ENCODE results near the gene WFS1. TPM values are rescaled to one million over a fixed set of nuclear protein-coding genes. Genes with fewer than 3 reads are reported as not detected.

WFS1 gene, protein sequence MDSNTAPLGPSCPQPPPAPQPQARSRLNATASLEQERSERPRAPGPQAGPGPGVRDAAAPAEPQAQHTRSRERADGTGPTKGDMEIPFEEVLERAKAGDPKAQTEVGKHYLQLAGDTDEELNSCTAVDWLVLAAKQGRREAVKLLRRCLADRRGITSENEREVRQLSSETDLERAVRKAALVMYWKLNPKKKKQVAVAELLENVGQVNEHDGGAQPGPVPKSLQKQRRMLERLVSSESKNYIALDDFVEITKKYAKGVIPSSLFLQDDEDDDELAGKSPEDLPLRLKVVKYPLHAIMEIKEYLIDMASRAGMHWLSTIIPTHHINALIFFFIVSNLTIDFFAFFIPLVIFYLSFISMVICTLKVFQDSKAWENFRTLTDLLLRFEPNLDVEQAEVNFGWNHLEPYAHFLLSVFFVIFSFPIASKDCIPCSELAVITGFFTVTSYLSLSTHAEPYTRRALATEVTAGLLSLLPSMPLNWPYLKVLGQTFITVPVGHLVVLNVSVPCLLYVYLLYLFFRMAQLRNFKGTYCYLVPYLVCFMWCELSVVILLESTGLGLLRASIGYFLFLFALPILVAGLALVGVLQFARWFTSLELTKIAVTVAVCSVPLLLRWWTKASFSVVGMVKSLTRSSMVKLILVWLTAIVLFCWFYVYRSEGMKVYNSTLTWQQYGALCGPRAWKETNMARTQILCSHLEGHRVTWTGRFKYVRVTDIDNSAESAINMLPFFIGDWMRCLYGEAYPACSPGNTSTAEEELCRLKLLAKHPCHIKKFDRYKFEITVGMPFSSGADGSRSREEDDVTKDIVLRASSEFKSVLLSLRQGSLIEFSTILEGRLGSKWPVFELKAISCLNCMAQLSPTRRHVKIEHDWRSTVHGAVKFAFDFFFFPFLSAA
- 36.5 and 41.1 TPM in 2 replicates for total RNA-seq

DNA sequence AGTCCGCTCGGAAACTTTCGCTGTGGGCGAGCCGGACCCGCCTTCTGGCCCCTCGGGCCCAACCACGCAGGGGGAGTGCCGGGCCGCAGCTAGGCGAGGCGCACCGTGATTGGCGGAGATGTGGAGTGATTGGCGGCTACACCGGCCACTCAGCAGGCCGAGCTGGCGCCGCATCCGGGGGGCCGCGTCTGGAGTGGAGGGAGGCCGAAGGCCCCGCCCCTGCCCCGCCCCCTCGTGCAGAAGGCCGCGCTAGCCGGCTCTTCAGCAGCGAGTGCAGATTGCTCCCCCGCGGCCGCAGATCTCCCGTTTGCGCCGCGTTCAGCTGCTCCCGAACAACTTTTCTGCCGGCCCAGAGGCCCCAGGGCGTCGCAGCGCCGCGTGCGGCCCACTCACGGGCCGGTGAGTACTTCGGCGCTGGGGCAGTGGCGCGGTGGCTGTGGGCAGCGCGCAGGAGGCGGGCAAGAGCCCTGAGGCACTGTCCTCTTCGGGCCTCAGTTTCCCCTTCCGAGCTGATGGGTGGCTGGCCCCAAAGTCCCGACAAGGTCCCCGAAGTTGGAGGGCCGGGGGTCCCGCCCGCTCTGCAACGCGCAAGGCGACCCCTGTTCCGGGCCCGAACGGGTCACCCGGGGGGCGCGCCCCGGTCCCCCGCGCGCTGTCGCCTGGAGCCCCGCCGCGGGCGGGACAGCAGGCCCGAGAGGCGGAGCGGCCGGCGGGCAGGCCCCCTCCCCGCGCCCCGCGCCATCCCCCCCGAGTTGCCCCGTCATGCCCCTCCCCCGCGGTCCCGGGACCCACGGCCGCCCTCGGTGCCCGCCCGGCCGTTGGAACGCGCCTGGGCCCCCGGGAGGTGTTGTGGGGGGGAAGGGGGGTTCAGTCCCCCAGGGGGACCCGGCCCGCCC is at the start of gene WFS1:
TSS of gene WFS1 (plus strand) at position 235 of the 896 bp plus-strand sequence. CDS start 7,606 bp downstream, outside the sequence.

Other genes with a start within 250 kb of the WFS1 start
- not detected in 2 replicates for gene JAKMIP1, start 69.3 kb upstream of the WFS1 start, total RNA-seq
- gene PPP2R2C, start 202.8 kb downstream of the WFS1 start, total RNA-seq, result not detected in 2 replicates